CD14-positive monocyte (primary cell): ENCODE results near the gene SNX13. TPM values are rescaled to one million over a fixed set of nuclear protein-coding genes. Genes with fewer than 3 reads are reported as not detected.

Experiments
- DNase-seq, 3 donors: peaks; one replicate each; pipeline ENCODE4 v3.0.0-alpha.2; 2011 to 2022
- H2AFZ ChIP-seq: 2 replicates; pipeline ENCODE4 v1.6.0; 2012; ENCODE audit warnings: mild to moderate bottlenecking, low read depth, low read length, inconsistent platforms; ENCODE audit not compliant: insufficient read depth, poor library complexity, severe bottlenecking
- H3K27ac ChIP-seq, 2 donors: 1 replicate in 1 of 2; 2 replicates in 1 of 2; pipeline ENCODE4 v1.5.1; 2012 to 2013; ENCODE audit warnings: low read length in 2 of 2, control low read depth in 1 of 2, inconsistent platforms in 1 of 2, low read depth in 1 of 2, mild to moderate bottlenecking in 1 of 2
- H3K27me3 ChIP-seq, 2 donors: one replicate each; pipeline versions ENCODE4 v1.6.0 to v1.6.1; 2011 to 2013; ENCODE audit warnings: low read length in 2 of 2; ENCODE audit not compliant: control insufficient read depth in 2 of 2, insufficient read depth in 2 of 2
- H3K36me3 ChIP-seq, 2 donors: replicated peaks in 1 of 2; 1 replicate in 1 of 2; 2 replicates in 1 of 2; pipeline versions ENCODE4 v1.5.1 to v1.6.1; 2012 to 2013; ENCODE audit warnings: low read length in 2 of 2, control low read depth in 1 of 2, inconsistent platforms in 1 of 2, mild to moderate bottlenecking in 1 of 2; ENCODE audit not compliant: insufficient read depth in 2 of 2, control insufficient read depth in 1 of 2
- H3K4me1 ChIP-seq, 2 donors: 1 replicate in 1 of 2; 2 replicates in 1 of 2; pipeline versions ENCODE4 v1.5.1 to v1.6.1; 2012 to 2013; ENCODE audit warnings: low read length in 2 of 2, control low read depth in 1 of 2, inconsistent platforms in 1 of 2, mild to moderate bottlenecking in 1 of 2, moderate library complexity in 1 of 2; ENCODE audit not compliant: insufficient read depth in 2 of 2, control insufficient read depth in 1 of 2
- H3K4me2 ChIP-seq: replicated peaks from 2 replicates; pipeline ENCODE3; 2012; ENCODE audit warnings: low read length, moderate library complexity, mild to moderate bottlenecking; ENCODE audit not compliant: poor library complexity, severe bottlenecking; ENCODE audit errors: extremely low read depth
- H3K4me3 ChIP-seq, 3 experiments: fragments of 200-600 bp in 1 of 3; sonication (generic) in 1 of 3; replicated peaks in 1 of 3; 1 replicate in 2 of 3; 2 replicates in 1 of 3; pipeline ENCODE4 v1.5.1; 2011 to 2013; ENCODE audit warnings: low read length in 3 of 3, mild to moderate bottlenecking in 3 of 3, control low read depth in 2 of 3, low read depth in 2 of 3, inconsistent platforms in 1 of 3, moderate library complexity in 1 of 3
- H3K79me2 ChIP-seq: 2 replicates; pipeline ENCODE4 v1.6.0; 2012; ENCODE audit warnings: mild to moderate bottlenecking, control low read depth, inconsistent platforms, low read length, moderate library complexity; ENCODE audit not compliant: insufficient read depth
- H3K9ac ChIP-seq: 2 replicates; pipeline ENCODE4 v1.6.0; 2017; ENCODE audit warnings: low read length, mild to moderate bottlenecking; ENCODE audit not compliant: insufficient read depth, poor library complexity, severe bottlenecking
- H3K9me3 ChIP-seq, 2 donors: replicated peaks in 1 of 2; 1 replicate in 1 of 2; 2 replicates in 1 of 2; pipeline versions ENCODE4 v1.5.1 to v1.6.1; 2012 to 2013; ENCODE audit warnings: low read length in 2 of 2, control low read depth in 1 of 2; ENCODE audit not compliant: control insufficient read depth in 1 of 2, insufficient read depth in 1 of 2
- H4K20me1 ChIP-seq: 2 replicates; pipeline ENCODE4 v1.6.0; 2012; ENCODE audit warnings: mild to moderate bottlenecking, low read length, control low read depth, moderate library complexity; ENCODE audit not compliant: insufficient read depth
- H3K27ac Mint-ChIP-seq, 7 donors: one replicate each; pipeline ENCODE4 v1.8.0; 2020; ENCODE audit warnings: mild to moderate bottlenecking in 7 of 7, mixed read lengths in 7 of 7, moderate library complexity in 6 of 7, inconsistent platforms in 2 of 7
- H3K27me3 Mint-ChIP-seq, 3 donors: one replicate each; pipeline ENCODE4 v1.8.0; 2021 to 2022; ENCODE audit warnings: low read depth in 3 of 3, mild to moderate bottlenecking in 3 of 3, mixed read lengths in 3 of 3, moderate library complexity in 3 of 3, inconsistent platforms in 1 of 3
- H3K36me3 Mint-ChIP-seq, 2 donors: one replicate each; pipeline ENCODE4 v1.8.0; 2020; ENCODE audit warnings: mixed read lengths in 2 of 2, inconsistent platforms in 1 of 2, mild to moderate bottlenecking in 1 of 2
- H3K4me1 Mint-ChIP-seq: one replicate; pipeline ENCODE4 v1.8.0; 2020; ENCODE audit warnings: mild to moderate bottlenecking, mixed read lengths
- H3K4me3 Mint-ChIP-seq, 2 donors: one replicate each; pipeline ENCODE4 v1.8.0; 2020; ENCODE audit warnings: mild to moderate bottlenecking in 2 of 2, mixed read lengths in 2 of 2, moderate library complexity in 1 of 2
- H3K9me3 Mint-ChIP-seq, 7 donors: one replicate each; pipeline ENCODE4 v1.8.0; 2020 to 2022; ENCODE audit warnings: mixed read lengths in 7 of 7, mild to moderate bottlenecking in 6 of 7, moderate library complexity in 6 of 7, inconsistent platforms in 2 of 7
- CTCF ChIP-seq: fragments of 200-600 bp; IDR thresholded peaks from one replicate; pipeline ENCODE4 v1.8.0; 2022; ENCODE audit warnings: antibody characterized with exemption, mild to moderate bottlenecking
- WGBS: methylation state at CpG from one replicate; pipeline ENCODE4 v1.1.5; 2013; ENCODE audit warnings: missing lambda C conversion rate; ENCODE audit not compliant: insufficient coverage; 5-methylcytosine and 5-hydroxymethylcytosine counted together
- intact Hi-C, 2 donors: fragments of 100-400 bp; cut with micrococcal nuclease; formaldehyde crosslinking; loops; one replicate each; pipeline versions ENCODE4 v1.15.0 to v1.15.1; 2023
- polyA plus RNA-seq, 3 donors: library from polyadenylated mRNA; depleted of rRNA in 1 of 3; unstranded in 2 of 3; stranded (reverse) in 1 of 3; fragments of 300-500 nt in 2 of 3; fragments of >200 nt in 1 of 3; fragmentation: Illumina TruSeq in 2 of 3; gene quantifications; 1 replicate in 2 of 3; 2 replicates in 1 of 3; pipeline ENCODE4 v1.2.3, GENCODE V29; 2012 to 2021

The SNX13 gene
- polyA plus RNA-seq, 3 donors: 12.1 to 31.3 (median 17.4) TPM

GRCh38 chr7:17782216-17782549 is 158.1 kb downstream of the SNX13 start:
- no peaks in the 10 kb centered on the region for H3K4me1 Mint-ChIP-seq
- no peak overlapping the region for H2AFZ ChIP-seq
- no peak overlapping the region for H3K4me3 ChIP-seq
- DNase-seq: no peak
- intact Hi-C loops: no loop called here
- no peaks in the 10 kb centered on the region for H3K4me1 ChIP-seq
- H3K9me3 ChIP-seq: no peaks in the 10 kb centered on the region
- peaks cover 0 to 2% (median 0%) of the 10 kb centered on the region in 3 donors for H3K27me3 Mint-ChIP-seq
- no peaks in the 10 kb centered on the region for H3K79me2 ChIP-seq
- H3K36me3 Mint-ChIP-seq: peaks cover 4 to 5% of the 10 kb centered on the region in 2 donors
- H3K9me3 Mint-ChIP-seq: no peaks in the 10 kb centered on the region
- H3K4me3 Mint-ChIP-seq: no peak overlapping the region
- no peak overlapping the region for H3K4me2 ChIP-seq
- no peak overlapping the region for H3K9ac ChIP-seq
- H3K27ac ChIP-seq: no peak overlapping the region
- no peak overlapping the region for H3K27ac Mint-ChIP-seq
- no peaks in the 10 kb centered on the region for H4K20me1 ChIP-seq
- TF ChIP-seq CTCF: no peak
- no peaks in the 10 kb centered on the region for H3K27me3 ChIP-seq
- H3K36me3 ChIP-seq: no peaks in the 10 kb centered on the region

- no peak overlapping the region for H3K9ac ChIP-seq
- WGBS: 94% methylated on average over 2 of the region's 7 CpGs
- H3K79me2 ChIP-seq: no peaks in the 10 kb centered on the region
- H3K27me3 ChIP-seq: no peaks in the 10 kb centered on the region
- Mint-ChIP-seq H3K27ac (no peak overlapping the region), H3K27me3 (peaks cover 0 to 2% (median 0%) of the 10 kb centered on the region in 3 donors), H3K9me3 (no peaks in the 10 kb centered on the region), H3K4me3 (no peak overlapping the region), H3K36me3 (peaks cover 4 to 5% of the 10 kb centered on the region in 2 donors), H3K4me1 (no peaks in the 10 kb centered on the region)
- intact Hi-C loops: no loop called here
- H3K4me1 ChIP-seq: no peaks in the 10 kb centered on the region
- H2AFZ ChIP-seq: no peak overlapping the region
- H3K4me2 ChIP-seq: no peak overlapping the region
- no peak for DNase-seq
- H3K27ac ChIP-seq: no peak overlapping the region
- H4K20me1 ChIP-seq: no peaks in the 10 kb centered on the region
- no peak for TF ChIP-seq CTCF
- H3K4me3 ChIP-seq: no peak overlapping the region
- no peaks in the 10 kb centered on the region for H3K36me3 ChIP-seq
- H3K9me3 ChIP-seq: no peaks in the 10 kb centered on the region
Measured at GRCh38 chr7:17781491-17782215, 158.6 kb downstream of the SNX13 start.
